ENCODE results near the gene AGO1.
"Not testable (repeated sequence)": the region's sequence is repeated elsewhere in the genome, so short reads cannot be mapped to it uniquely, and the experiment has no call there.

The AGO1 gene

DNA sequence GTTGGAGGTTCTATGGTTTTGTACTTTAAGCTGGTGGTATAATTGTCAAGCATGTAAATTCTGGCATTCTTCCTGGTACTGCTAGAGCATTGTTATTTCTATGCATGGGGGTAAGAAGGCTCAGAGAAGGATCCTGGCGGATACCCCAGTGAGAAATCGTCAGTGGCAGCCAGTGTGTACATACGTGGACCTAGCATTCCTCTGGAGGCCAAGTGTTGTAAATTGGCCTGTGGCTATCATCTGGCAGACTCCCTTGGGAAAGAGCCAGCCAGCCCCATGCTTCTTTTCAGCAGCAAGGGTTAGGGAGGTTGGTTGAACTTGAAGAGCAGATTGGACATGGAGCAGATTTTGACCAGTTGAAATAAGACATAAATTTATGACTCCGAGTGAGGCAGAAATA, 42.7 kb downstream of the AGO1 start:
- no peak for DNase-seq

DNA sequence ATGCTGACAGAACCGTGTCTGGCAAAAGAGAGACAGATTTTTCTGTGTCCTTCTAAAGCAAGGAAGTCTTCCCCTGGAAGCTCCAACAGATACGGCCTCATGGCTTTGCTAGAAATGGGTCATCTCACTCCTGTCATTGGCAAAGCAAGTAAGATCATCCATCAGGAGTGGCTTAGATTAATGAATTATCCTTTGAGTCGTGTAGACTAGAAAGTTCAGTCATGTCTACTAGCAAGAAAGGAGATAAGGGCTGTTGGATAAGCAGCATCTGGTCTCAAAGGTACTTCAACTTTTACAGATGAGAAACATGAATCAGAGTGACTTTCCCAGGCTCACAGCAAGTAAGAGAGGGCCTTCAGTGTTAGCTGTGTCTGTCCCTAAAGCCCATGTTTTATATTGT, 44.5 kb downstream of the AGO1 start:
- no peak for DNase-seq

GRCh38 chr1:35929730-35930592, 47.0 kb downstream of the AGO1 start:
- peak in 1 of 2 donors; percentile 15 for DNase-seq

- peak; percentile 81 to 82 for DNase-seq
These were observed 47.8 kb downstream of the AGO1 start, which contains the start of gene AGO3 for GRCh38 chr1:35930593-35931445. AGO3 (plus strand) TSS chr1:35931105; CDS start chr1:35931427, 322 bp downstream.

DNA sequence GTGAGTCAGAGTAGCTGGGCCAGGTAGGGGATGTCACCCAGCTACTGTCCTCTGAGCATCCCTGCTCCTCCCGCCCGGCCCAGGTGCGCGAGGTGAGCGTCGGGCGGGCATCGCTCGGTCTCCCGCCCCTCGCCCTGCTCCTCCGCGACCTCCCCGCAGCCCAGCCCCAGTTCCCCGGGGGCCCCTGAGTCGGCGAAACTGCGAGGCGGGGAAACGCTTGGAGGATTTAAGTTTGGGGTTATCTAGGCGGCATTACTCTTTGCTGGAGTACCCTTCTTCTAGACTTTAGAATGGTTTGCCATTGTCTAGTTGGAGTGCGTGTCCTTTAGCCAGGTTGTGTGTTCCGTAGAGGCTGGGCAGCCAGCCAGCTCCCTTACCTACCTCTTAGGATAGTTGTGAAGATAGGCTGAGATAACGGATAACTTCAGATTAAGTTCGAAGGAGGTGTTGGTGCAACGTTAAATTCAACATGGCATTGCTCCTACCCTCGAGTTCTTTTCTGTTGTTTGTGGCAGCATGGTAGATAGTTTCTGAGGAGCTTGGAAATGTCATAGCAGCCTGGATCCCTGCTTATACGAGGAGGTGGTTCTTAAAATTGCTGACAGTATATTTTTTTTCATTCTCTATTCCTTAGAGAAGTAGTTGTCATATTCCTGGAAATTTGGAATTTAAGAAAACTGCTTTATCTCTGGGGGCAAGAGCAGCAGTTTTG, 48.6 kb downstream of the AGO1 start:
- DNase-seq = no peak

- DNase-seq = no peak
These were observed 49.2 kb downstream of the AGO1 start for GRCh38 chr1:35932158-35932636.

GRCh38 chr1:35932941-35933340, 49.9 kb downstream of the AGO1 start:
- no peak for DNase-seq

GRCh38 chr1:35935442-35936388, 52.7 kb downstream of the AGO1 start:
- DNase-seq = no peak

DNA sequence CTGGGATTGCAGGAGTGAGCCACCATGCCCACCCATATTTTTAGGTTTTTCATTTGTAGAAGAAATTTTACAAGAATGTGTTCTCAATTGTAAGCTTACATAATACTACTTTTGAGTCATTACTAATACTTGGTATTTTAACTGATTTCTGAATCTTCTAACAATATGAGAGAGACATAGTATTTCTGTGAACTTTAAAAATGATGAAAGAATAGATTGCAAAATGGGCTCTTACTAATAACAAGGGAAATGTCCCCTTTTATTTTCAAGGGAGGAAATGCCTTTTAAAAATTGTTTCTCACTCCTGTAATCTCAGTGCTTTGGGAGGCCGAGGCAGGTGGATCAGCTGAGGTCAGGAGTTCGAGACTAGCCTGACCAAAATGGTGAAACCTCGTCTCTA, 53.8 kb downstream of the AGO1 start:
- no peak for DNase-seq

GRCh38 chr1:35939484-35939883, 56.5 kb downstream of the AGO1 start:
- no peak for DNase-seq

GRCh38 chr1:35945327-35945726, 62.3 kb downstream of the AGO1 start:
- no peak for DNase-seq

DNA sequence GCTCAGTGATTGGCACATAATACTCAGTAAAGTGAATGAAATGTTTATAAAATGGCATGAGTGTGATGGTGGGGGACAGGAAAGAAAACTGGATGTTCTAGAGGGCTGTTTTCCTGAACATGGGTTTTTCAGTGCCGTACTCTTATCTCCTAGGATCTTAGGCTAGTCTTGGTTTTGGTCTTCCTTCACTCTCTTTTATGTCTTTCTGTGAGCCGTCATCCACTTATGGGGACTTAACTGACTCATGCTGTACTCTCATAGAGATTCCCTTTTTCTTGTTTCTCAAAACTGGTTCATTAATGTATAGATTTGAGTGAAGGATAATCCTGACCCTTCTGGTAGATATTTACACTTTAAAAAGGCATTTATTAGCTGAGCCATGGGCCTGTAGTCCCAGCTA, 64.5 kb downstream of the AGO1 start:
- no peak for DNase-seq

DNA sequence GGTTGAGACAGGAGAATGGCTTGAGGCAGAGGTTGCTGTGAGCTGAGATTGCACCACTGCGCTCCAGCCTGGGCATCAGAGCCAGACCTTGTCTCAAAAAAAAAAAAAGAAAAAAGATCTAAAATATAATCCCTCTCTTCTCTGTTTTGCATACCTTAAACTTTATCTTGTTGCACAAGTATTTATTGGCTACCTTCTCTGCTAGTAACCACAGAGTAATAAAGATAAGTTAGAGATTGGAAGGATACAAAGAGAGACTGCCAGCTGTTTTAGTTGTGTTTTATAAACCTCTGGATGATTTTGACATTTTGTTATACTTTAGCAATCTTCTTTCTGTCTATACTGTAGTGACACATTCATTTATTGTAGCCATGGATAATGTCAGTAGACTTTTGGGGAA, 75.5 kb downstream of the AGO1 start:
- no peak for DNase-seq

DNA sequence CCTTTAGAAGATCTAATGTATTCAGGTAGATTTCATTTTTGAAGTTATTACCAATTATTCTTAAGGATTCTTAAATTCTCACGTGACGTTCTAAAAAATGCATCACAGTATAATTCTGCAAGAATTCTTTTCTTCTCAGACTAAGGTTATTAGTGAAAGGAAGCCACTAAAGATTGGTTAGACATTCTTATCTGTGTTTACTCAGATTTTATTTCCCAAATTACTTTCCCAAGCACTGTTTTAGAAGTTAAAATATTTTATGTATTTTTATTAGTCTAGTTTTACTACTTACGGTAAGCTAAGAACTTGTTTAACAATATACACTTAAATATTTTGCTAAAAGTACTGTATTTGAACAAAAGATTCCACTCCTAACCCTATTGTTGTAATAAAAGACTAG, 76.3 kb downstream of the AGO1 start:
- DNase-seq = no peak

DNA sequence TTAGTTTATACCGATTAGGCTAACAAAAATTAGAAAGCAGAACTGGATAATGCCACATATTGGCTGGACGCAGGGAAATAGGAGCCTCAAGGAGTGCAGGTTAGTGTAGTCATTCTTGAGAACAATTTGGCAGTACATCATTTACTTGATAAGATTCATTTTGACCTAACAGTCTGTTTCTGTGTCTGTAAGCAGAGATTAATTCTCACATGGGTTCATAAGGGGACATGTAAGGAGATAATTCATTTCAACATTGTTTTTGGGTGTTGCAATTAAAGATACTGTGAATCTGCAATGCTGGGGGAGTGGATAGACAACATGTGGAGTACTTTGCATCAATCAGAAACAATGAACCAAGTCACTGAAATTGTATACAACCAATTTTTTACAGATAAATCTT, 79.9 kb downstream of the AGO1 start:
- no peak for DNase-seq

- DNase-seq = not testable (repeated sequence)
These were observed 81.3 kb downstream of the AGO1 start for GRCh38 chr1:35964277-35964676.

DNA sequence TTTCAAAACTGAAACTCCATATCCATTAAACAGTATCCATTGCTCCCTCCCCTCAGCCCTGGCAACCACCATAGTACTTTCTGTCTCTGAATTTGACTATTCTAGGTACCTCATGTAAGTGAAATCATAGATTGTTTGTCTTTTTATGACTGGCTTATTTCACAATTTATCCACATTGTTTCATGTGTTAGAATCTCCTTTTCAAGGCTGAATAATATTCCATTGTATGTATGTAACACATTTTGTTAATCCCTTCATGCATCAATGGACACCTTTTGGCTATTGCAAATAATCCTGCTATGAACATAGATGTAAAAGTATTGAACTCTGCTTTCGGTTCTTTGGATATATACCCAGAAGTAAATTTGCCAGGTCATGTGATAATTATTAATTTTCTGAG, 85.4 kb downstream of the AGO1 start:
- DNase-seq = no peak

DNA sequence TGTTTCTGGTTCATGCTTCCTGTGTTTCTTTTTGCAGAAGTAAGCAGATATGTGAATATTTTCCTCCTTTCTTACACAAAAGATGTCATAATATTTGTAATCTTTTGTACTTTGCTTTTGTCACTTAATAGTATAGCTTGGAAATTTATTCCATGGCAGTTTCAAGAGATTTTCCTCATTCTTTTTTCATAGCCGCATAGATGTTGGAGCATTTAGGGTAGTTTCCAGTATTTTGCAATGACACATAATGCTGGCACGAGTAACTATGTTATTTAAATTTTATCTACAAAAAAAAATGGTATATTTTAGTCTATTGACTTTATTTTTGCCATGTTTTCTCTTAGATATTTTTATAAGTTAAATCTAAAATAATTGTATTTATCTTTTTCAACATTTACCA, 88.6 kb downstream of the AGO1 start:
- no peak for DNase-seq

DNA sequence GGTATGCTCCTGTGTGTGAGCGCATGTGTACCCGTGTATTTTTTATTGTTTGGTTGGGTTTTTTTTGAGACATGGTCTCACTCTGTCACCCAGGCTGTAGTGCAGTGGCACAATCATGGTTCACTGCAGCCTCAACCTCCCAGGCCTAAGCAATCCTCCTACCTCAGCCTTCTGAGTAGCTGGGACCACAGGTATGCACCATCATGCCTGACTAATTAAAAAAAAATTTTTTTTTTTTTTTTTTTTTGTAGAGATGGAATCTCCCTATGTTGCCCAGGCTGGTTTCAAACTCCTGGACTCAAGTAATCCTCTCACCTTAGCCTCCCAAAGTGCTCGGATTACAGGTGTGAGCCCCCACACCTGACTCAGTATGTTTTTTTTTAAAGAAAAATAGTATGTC, 89.6 kb downstream of the AGO1 start:
- DNase-seq = not testable (repeated sequence)

- no peak for DNase-seq
These were observed 97.1 kb downstream of the AGO1 start for GRCh38 chr1:35980090-35980489.

All from stimulated activated CD4-positive, alpha-beta T cell treated with anti-CD3 and anti-CD28 coated beads, Interleukin-2, amount 100 ng/mL, for 48 hours (primary cell).